Measurements from ENCODE around the gene DAGLA. TPM values are rescaled to one million over a fixed set of nuclear protein-coding genes. Genes with fewer than 3 reads are reported as not detected.

Gene DAGLA
- total RNA-seq, 1 experiment from 2014 or later = 4.5 TPM

GRCh38 chr11:61719978-61720377, 39.8 kb downstream of the DAGLA start:
- Histone ChIP-seq H3K27ac (ENCODE audit: insufficient read length, low read depth, low read length) (no peak overlapping the region), H2BK5ac (ENCODE audit: insufficient read length, low read length) (no peak overlapping the region), H3K23me2 (ENCODE audit: insufficient read length, low read depth, low read length, poor library complexity, severe bottlenecking) (peaks cover 4% of the 10 kb centered on the region), H4K5ac (ENCODE audit: insufficient read length, low read depth, low read length) (no peak overlapping the region), H2BK20ac (ENCODE audit: low read depth, low read length, poor library complexity, severe bottlenecking) (no peak overlapping the region), H3K23ac (ENCODE audit: insufficient read length, low read depth, low read length) (no peak overlapping the region), H2BK12ac (ENCODE audit: insufficient read length, low read depth, low read length) (no peak overlapping the region), H3K4me2 (ENCODE audit: insufficient read depth, insufficient read length, low read length) (no peak overlapping the region), H2AFZ (ENCODE audit: low read length) (no peak overlapping the region), H3T11ph (ENCODE audit: low read length) (no peak overlapping the region), H3K9me3 (ENCODE audit: control insufficient read depth, low read depth, low read length) (no peaks in the 10 kb centered on the region), H2AK5ac (ENCODE audit: insufficient read length, low read length) (no peak overlapping the region), H3K56ac (ENCODE audit: insufficient read length, low read depth, low read length) (no peak overlapping the region), H3K79me1 (ENCODE audit: insufficient read depth, low read depth, low read length, poor library complexity, severe bottlenecking) (no peaks in the 10 kb centered on the region), H3K4ac (ENCODE audit: low read depth, low read length) (no peak overlapping the region), H3K79me2 (ENCODE audit: insufficient read depth, low read length) (no peaks in the 10 kb centered on the region; the same call in 1 of the 2 replicates), H4K20me1 (ENCODE audit: control insufficient read depth, insufficient read depth, insufficient read length) (no peaks in the 10 kb centered on the region), H3K4me1 (ENCODE audit: insufficient read depth, low read length) (peaks cover 5% of the 10 kb centered on the region; the same call in 1 of the 2 replicates), H3K27me3 (ENCODE audit: insufficient read depth, low read length) (no peaks in the 10 kb centered on the region), H2BK15ac (ENCODE audit: low read depth, low read length) (no peak overlapping the region), H3K9ac (ENCODE audit: extremely low read depth, insufficient read length, low read length) (no peak overlapping the region), H3K14ac (ENCODE audit: insufficient read depth, low read length) (no peak overlapping the region), H3K18ac (ENCODE audit: insufficient read length, low read depth, low read length) (no peak overlapping the region), H4K8ac (replicated peaks; ENCODE audit: insufficient read length, low read depth, low read length) (no peak overlapping the region), H4K91ac (ENCODE audit: insufficient read length, low read depth, low read length) (no peak overlapping the region), H2BK120ac (ENCODE audit: low read depth, low read length, poor library complexity, severe bottlenecking) (no peak overlapping the region)
- Mint-ChIP-seq H3K27me3 (ENCODE audit: low read depth) (no peaks in the 10 kb centered on the region), H3K36me3 (ENCODE audit: insufficient read depth in 1 of 3, low read depth in 3 of 3) (peaks cover 0 to 12% (median 9%) of the 10 kb centered on the region in 3 experiments; a peak in 3 of 7 replicates), H3K9me3 (no peaks in the 10 kb centered on the region), H3K4me3 (no peak overlapping the region; a peak in 1 of 5 replicates), H3K4me1 (peaks cover 35 to 38% of the 10 kb centered on the region in 2 experiments), H3K27ac (no peak overlapping the region)
- DNase-seq = no peak
- no peak for TF ChIP-seq CTCF (conservative IDR thresholded peaks at IDR 0.05)
- no CpG with 5 or more reads among the region's 12 CpGs for WGBS (ENCODE audit: extremely low coverage, insufficient read length, low lambda C conversion rate)

All from H9 (cell line).